Kidney (tissue), 14 donors: ENCODE measurements around the gene MSANTD1. TPM values are rescaled to one million over a fixed set of nuclear protein-coding genes. Genes with fewer than 3 reads are reported as not detected.

Experiments
- DNase-seq, 5 donors: peaks; one replicate each; pipeline ENCODE4 v3.0.0-alpha.2; 2013 to 2020
- FAIRE-seq: peaks from 2 replicates; lab custom pipeline; 2012; peaks lifted over from hg19 to GRCh38; lab: Jason Lieb, UNC
- H3K27ac ChIP-seq, 2 donors: one replicate each; pipeline ENCODE4 v1.7.0; 2013; ENCODE audit warnings: low read depth in 2 of 2, low read length in 2 of 2, inconsistent platforms in 1 of 2
- H3K27me3 ChIP-seq: one replicate; pipeline ENCODE4 v1.7.1; 2013; ENCODE audit warnings: low read length, inconsistent platforms; ENCODE audit not compliant: control insufficient read depth, insufficient read depth
- H3K36me3 ChIP-seq, 3 donors: one replicate each; pipeline versions ENCODE4 v1.7.0 to v1.7.1; 2013; ENCODE audit warnings: low read length in 3 of 3, control low read depth in 1 of 3, inconsistent platforms in 1 of 3; ENCODE audit not compliant: insufficient read depth in 3 of 3, control insufficient read depth in 2 of 3
- H3K4me1 ChIP-seq, 3 donors: one replicate each; pipeline versions ENCODE4 v1.7.0 to v1.7.1; 2013; ENCODE audit warnings: low read length in 3 of 3, inconsistent platforms in 1 of 3, low read depth in 1 of 3; ENCODE audit not compliant: control insufficient read depth in 2 of 3, insufficient read depth in 2 of 3
- H3K4me3 ChIP-seq, 3 donors: one replicate each; pipeline versions ENCODE4 v1.7.0 to v1.8.1; 2013; ENCODE audit warnings: low read length in 3 of 3, control low read depth in 1 of 3, inconsistent platforms in 1 of 3
- H3K9ac ChIP-seq, 3 donors: one replicate each; pipeline versions ENCODE4 v1.7.0 to v1.7.1; 2013; ENCODE audit warnings: low read length in 3 of 3, control low read depth in 1 of 3, inconsistent platforms in 1 of 3
- H3K9me3 ChIP-seq, 3 donors: one replicate each; pipeline versions ENCODE4 v1.7.0 to v1.7.1; 2013; ENCODE audit warnings: low read length in 3 of 3, control low read depth in 1 of 3, inconsistent platforms in 1 of 3; ENCODE audit not compliant: control insufficient read depth in 2 of 3, insufficient read depth in 1 of 3
- CTCF ChIP-seq: IDR thresholded peaks from 3 replicates; pipeline ENCODE4 v1.5.1; 2012; ENCODE audit warnings: mild to moderate bottlenecking, moderate library complexity, borderline replicate concordance; ENCODE audit not compliant: insufficient read depth; ENCODE audit errors: extremely low read depth
- intact Hi-C: fragments of 100-400 bp; cut with DNase I; formaldehyde crosslinking; loops from one replicate; pipeline ENCODE4 v1.11.1; 2022
- polyA plus RNA-seq: library from polyadenylated mRNA; stranded (reverse); fragments of 350-450 nt; fragmentation: Illumina TruSeq; extraction: RNeasy Lipid Tissue Mini Kit (QIAGEN cat#74804); gene quantifications from one replicate; pipeline ENCODE4 v1.2.3, GENCODE V29; 2014; ENCODE audit warnings: low read depth, low replicate concordance; ENCODE audit not compliant: insufficient read depth
- total RNA-seq: library from RNA; stranded (reverse); fragmentation: NEBNext Ultra II Directional; extraction: Animal tissue kit (Norgen Biotek cat#: 25700); gene quantifications from one replicate; pipeline ENCODE4 v1.2.1, GENCODE V29; 2021
- donor health status: control.
- donor health status: control.
- donor health status: control.
- donor health status: control.
- donor health status: control.
- donor health status: DM: yes; HTN: yes; CAD: no.
- donor health status: Normal renal cell carcinoma (clear cell type).

The MSANTD1 gene
- total and polyA plus RNA-seq, 2 donors from 2014 or later = 0.91 TPM; not detected in 1

GRCh38 chr4:3223346-3223745 is 25.6 kb upstream of the MSANTD1 start:
- no peak overlapping the region for H3K27ac ChIP-seq
- intact Hi-C loops = no loop called here
- no peak overlapping the region for H3K4me3 ChIP-seq
- peaks cover 0 to 44% (median 39%) of the 10 kb centered on the region in 3 donors for H3K36me3 ChIP-seq
- FAIRE-seq (no peak), DNase-seq (peak in 1 of 5 donors; percentile 54)
- no peaks in the 10 kb centered on the region for H3K9me3 ChIP-seq
- TF ChIP-seq CTCF = no peak
- H3K4me1 ChIP-seq = no peaks in the 10 kb centered on the region
- H3K27me3 ChIP-seq = no peaks in the 10 kb centered on the region
- H3K9ac ChIP-seq = no peak overlapping the region

GRCh38 chr4:3223956-3224748 is 24.8 kb upstream of the MSANTD1 start:
- intact Hi-C loops = no loop called here
- H3K4me3 ChIP-seq = no peak overlapping the region
- no peak for TF ChIP-seq CTCF
- H3K27ac ChIP-seq = no peak overlapping the region
- H3K27me3 ChIP-seq = no peaks in the 10 kb centered on the region
- H3K9ac ChIP-seq = no peak overlapping the region
- no peak for FAIRE-seq
- H3K9me3 ChIP-seq = peaks cover 0 to 2% (median 0%) of the 10 kb centered on the region in 3 donors
- DNase-seq = peak in 1 of 5 donors; percentile 25
- no peaks in the 10 kb centered on the region for H3K4me1 ChIP-seq
- H3K36me3 ChIP-seq = peaks cover 2 to 50% (median 38%) of the 10 kb centered on the region in 3 donors

DNA sequence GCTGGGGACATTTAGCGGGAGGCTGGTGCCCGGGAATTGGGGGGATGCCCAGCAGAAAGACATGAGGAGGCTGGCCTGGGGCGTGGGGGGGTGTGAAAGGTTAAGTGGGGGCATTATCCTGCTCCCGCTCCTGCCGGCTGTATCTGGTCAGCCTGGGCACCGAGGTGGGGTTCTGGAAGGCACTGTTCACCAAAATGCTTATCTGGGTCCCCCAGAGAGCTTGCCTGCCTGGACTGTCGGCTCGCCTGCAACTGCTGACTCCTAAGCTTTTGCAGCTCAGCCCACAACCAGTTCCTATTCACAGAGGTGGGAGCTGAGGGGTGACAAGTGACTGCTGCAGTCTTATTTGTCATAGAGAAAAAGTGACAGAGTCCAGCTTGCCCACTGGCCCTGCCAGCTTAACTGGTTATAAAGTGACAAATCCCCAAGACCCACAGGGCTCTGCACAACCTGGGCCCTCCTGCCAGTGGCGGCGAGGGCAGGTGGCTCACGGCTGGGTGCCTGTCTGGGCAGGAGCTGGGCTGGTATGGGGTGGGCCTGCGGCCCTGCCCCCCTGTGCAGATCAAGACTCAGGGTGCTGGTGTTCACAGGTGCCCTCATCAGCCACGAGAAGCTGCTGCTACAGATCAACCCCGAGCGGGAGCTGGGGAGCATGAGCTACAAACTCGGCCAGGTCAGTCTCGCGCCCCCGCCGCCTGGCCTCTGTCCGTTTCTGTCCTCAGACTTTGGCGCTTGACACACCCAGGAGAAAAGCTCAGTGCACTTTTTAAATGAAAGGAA is 23.7 kb upstream of the MSANTD1 start:
- H3K27ac ChIP-seq = no peak overlapping the region
- H3K9ac ChIP-seq = no peak overlapping the region
- FAIRE-seq (no peak), DNase-seq (peak in 1 of 5 donors; percentile 66)
- peaks cover 0 to 2% (median 0%) of the 10 kb centered on the region in 3 donors for H3K9me3 ChIP-seq
- no peaks in the 10 kb centered on the region for H3K4me1 ChIP-seq
- no peak overlapping the region for H3K4me3 ChIP-seq
- peaks cover 7 to 53% (median 41%) of the 10 kb centered on the region in 3 donors for H3K36me3 ChIP-seq
- TF ChIP-seq CTCF = no peak
- H3K27me3 ChIP-seq = no peaks in the 10 kb centered on the region
- intact Hi-C loops = no loop called here
